Muscle of leg (tissue), 11 donors: ENCODE data around the gene CAMTA1. TPM values are rescaled to one million over a fixed set of nuclear protein-coding genes. Genes with fewer than 3 reads are reported as not detected.

ENCODE experiments used
- DNase-seq: peaks from one replicate; pipeline ENCODE4 v3.0.0; 2013
- H3K27ac ChIP-seq: one replicate; pipeline ENCODE4 v1.5.1; 2013; ENCODE audit warnings: mild to moderate bottlenecking, low read length, control low read depth
- H3K27me3 ChIP-seq: one replicate; pipeline ENCODE4 v1.6.1; 2013; ENCODE audit warnings: low read length; ENCODE audit not compliant: control insufficient read depth, insufficient read depth
- H3K36me3 ChIP-seq: one replicate; pipeline ENCODE4 v1.6.1; 2013; ENCODE audit warnings: low read length; ENCODE audit not compliant: control insufficient read depth, insufficient read depth
- H3K4me1 ChIP-seq: one replicate; pipeline ENCODE4 v1.6.1; 2013; ENCODE audit warnings: low read length; ENCODE audit not compliant: control insufficient read depth, insufficient read depth
- H3K4me3 ChIP-seq: one replicate; pipeline ENCODE4 v1.5.1; 2013; ENCODE audit warnings: low read length, control low read depth
- H3K9me3 ChIP-seq: replicated peaks from 2 replicates; pipeline ENCODE4 v1.6.1; 2013; ENCODE audit warnings: low read depth, low read length; ENCODE audit not compliant: control insufficient read depth
- WGBS: methylation state at CpG from one replicate; pipeline ENCODE4 v1.1.5; 2013; ENCODE audit warnings: missing lambda C conversion rate; ENCODE audit not compliant: insufficient coverage; 5-methylcytosine and 5-hydroxymethylcytosine counted together
- polyA plus RNA-seq, 8 donors: library from polyadenylated mRNA; unstranded; fragments of 120-200 nt; gene quantifications; one replicate each; pipeline versions ENCODE4 v1.2.1 to v1.2.3, GENCODE V29; 2013; ENCODE audit warnings: inconsistent platforms in 1 of 8, low replicate concordance in 1 of 8; ENCODE audit not compliant: insufficient read length in 8 of 8, insufficient read depth in 1 of 8
- total RNA-seq: library from RNA; stranded (reverse); fragments of 120-200 nt; gene quantifications from one replicate; pipeline ENCODE4 v1.2.4, GENCODE V29; 2013

CAMTA1 gene
- total and polyA plus RNA-seq, 9 donors = 36.4 to 56.4 (median 47.7) TPM

GRCh38 chr1:7365706-7366105 lies 580.5 kb downstream of the CAMTA1 start:
- Histone ChIP-seq H3K9me3 (no peaks in the 10 kb centered on the region), H3K4me3 (no peak overlapping the region), H3K4me1 (peaks cover 13% of the 10 kb centered on the region), H3K27ac (no peak overlapping the region), H3K36me3 (no peaks in the 10 kb centered on the region), H3K27me3 (no peaks in the 10 kb centered on the region)
- 84% methylated on average over 5 of the region's 8 CpGs for WGBS
- DNase-seq = no peak

DNA sequence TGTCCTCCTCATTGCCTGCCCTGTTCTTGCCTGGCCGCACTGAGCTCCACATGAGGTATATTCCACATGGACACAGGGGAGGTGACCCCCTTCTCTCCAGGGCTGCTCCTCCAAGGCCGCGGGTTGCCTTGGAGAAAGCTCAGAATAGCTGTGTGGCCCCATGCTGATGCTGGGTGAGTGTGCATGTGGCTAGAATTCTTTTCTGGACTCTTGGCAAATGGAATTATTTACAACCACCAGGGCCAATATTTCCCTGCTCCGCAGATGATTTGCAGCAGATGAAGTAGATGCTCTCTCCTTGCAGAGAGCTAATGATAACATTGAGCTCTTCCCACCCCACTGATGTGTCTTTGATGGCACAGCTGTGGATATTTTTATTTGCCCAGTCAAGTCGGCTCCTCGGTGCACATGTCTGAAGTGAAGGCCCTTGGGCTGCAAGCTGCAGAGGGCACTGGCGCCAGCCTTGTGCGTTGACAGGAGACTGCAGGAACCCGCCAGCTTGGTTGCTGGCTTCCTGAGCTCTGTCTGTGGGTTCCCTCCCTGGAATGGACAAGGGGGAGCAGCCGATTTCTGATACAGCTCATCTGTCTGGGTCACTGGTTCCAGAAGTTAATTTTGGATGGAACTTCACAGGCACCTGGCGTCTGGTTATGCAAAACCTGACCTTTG lies 581.2 kb downstream of the CAMTA1 start:
- 77% methylated on average over 8 of the region's 11 CpGs for WGBS
- peaks cover 13% of the 10 kb centered on the region for H3K4me1 ChIP-seq
- no peaks in the 10 kb centered on the region for H3K9me3 ChIP-seq
- no peaks in the 10 kb centered on the region for H3K27me3 ChIP-seq
- no peaks in the 10 kb centered on the region for H3K36me3 ChIP-seq
- no peak overlapping the region for H3K4me3 ChIP-seq
- DNase-seq = no peak
- no peak overlapping the region for H3K27ac ChIP-seq

GRCh38 chr1:7366955-7367665 lies 581.9 kb downstream of the CAMTA1 start:
- DNase-seq = no peak
- 83% methylated on average over 2 of the region's 5 CpGs for WGBS
- H3K27ac ChIP-seq = no peak overlapping the region
- no peaks in the 10 kb centered on the region for H3K36me3 ChIP-seq
- H3K9me3 ChIP-seq = no peaks in the 10 kb centered on the region
- H3K4me3 ChIP-seq = no peak overlapping the region
- peaks cover 13% of the 10 kb centered on the region for H3K4me1 ChIP-seq
- H3K27me3 ChIP-seq = no peaks in the 10 kb centered on the region

DNA sequence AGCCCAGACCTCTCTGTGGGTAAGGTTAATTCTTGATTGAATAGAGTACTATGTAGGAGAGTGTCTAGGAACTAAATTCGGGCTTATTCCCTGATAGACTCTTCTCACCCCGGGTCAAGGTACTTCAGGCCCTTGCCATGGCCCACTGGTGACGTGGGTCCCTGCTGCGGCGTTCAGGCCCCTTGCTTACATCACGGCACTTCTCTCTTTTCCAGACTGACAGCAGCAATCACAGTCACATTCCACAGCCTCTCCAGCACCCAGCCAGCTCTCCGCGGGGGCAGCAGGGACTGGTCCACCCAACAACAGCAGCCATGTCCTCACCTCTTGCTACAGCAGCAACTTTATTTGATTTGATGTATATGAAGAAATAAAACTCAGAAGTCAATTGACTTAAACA lies 584.6 kb downstream of the CAMTA1 start:
- Histone ChIP-seq H3K36me3 (no peaks in the 10 kb centered on the region), H3K4me3 (no peak overlapping the region), H3K4me1 (peaks cover 16% of the 10 kb centered on the region), H3K9me3 (no peaks in the 10 kb centered on the region), H3K27me3 (peaks cover 2% of the 10 kb centered on the region), H3K27ac (no peak overlapping the region)
- no CpG with 5 or more reads among the region's 8 CpGs for WGBS
- no peak for DNase-seq

- Histone ChIP-seq H3K27me3 (peaks cover 2% of the 10 kb centered on the region), H3K36me3 (no peaks in the 10 kb centered on the region), H3K27ac (no peak overlapping the region), H3K4me3 (no peak overlapping the region), H3K9me3 (no peaks in the 10 kb centered on the region), H3K4me1 (peaks cover 8% of the 10 kb centered on the region)
- 72% methylated on average over 4 of the region's 6 CpGs for WGBS
- no peak for DNase-seq
These were observed 586.7 kb downstream of the CAMTA1 start for GRCh38 chr1:7371926-7372325.

DNA sequence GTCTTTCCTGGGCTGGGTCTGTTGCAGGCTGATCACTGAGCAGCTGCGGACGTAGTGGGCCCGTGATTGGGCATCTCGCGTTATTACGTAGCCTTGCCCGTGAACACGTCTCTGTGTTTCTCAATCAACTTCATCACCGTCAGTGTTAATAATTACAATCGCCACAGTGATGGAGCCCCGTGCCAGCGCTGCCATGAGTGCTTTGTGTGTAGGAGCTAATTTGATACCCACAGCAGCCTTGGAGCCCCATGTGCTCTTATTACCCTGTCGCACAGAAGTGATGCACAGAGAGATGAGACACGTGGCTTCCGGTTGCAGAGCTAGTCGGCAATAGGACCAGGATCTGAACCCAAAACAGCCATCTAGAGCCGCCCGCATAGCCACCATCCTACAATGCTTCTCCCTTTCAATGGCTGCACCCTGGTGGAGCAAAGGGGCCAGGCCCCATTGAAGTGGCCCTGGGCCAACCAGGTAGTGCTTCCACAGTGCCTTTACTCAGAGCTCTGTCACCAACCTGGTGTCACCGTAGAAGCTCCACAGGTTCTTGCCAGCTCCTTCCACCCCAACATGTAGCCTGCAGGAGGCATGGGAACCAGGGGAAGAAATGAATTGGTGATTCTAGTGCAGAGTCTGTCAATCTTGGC lies 587.3 kb downstream of the CAMTA1 start:
- H3K4me1 ChIP-seq = peaks cover 8% of the 10 kb centered on the region
- DNase-seq = no peak
- peaks cover 2% of the 10 kb centered on the region for H3K27me3 ChIP-seq
- no peaks in the 10 kb centered on the region for H3K9me3 ChIP-seq
- no peaks in the 10 kb centered on the region for H3K36me3 ChIP-seq
- WGBS = 94% methylated on average over 17 of the region's 19 CpGs
- no peak overlapping the region for H3K27ac ChIP-seq
- H3K4me3 ChIP-seq = no peak overlapping the region

GRCh38 chr1:7373251-7373650 lies 588.0 kb downstream of the CAMTA1 start:
- H3K27me3 ChIP-seq = peaks cover 2% of the 10 kb centered on the region
- DNase-seq = no peak
- H3K9me3 ChIP-seq = no peaks in the 10 kb centered on the region
- peaks cover 8% of the 10 kb centered on the region for H3K4me1 ChIP-seq
- H3K27ac ChIP-seq = no peak overlapping the region
- WGBS = 62% methylated on average over 6 of the region's 11 CpGs
- H3K36me3 ChIP-seq = no peaks in the 10 kb centered on the region
- no peak overlapping the region for H3K4me3 ChIP-seq

GRCh38 chr1:7373876-7374562 lies 588.8 kb downstream of the CAMTA1 start:
- Histone ChIP-seq H3K4me3 (no peak overlapping the region), H3K36me3 (no peaks in the 10 kb centered on the region), H3K27me3 (peaks cover 2% of the 10 kb centered on the region), H3K27ac (no peak overlapping the region), H3K4me1 (peaks cover 11% of the 10 kb centered on the region), H3K9me3 (no peaks in the 10 kb centered on the region)
- no peak for DNase-seq
- WGBS = 14% methylated on average over 10 of the region's 14 CpGs

DNA sequence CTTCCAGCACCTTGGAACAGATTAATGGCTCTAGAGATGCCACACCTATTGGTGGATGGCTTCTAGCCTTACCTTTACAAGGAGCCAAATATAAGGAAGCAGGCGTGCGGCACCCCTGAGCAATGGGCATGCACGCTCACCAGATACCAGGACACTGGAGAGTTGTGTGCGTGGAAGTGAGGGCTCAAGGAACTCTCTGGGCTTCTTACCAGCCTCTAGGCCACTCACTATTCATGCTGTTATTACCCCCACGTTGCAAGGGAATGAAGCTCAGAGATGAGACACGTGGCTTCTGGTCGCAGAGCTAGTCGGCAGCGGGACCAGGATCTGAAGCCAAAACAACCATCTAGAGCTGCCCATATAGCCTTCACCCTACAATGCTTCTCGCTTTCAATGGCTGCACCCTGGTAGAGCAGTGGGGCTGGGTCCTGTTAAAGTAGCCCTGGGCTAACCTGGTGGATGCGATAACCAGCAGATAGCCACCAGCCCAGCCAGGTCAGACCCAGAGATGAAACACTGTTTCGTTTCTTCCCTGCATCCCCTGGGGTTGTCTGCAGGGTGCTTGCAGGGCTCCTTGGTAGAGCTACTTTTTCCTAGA lies 589.4 kb downstream of the CAMTA1 start:
- Histone ChIP-seq H3K36me3 (no peaks in the 10 kb centered on the region), H3K4me3 (no peak overlapping the region), H3K27ac (no peak overlapping the region), H3K9me3 (no peaks in the 10 kb centered on the region), H3K27me3 (peaks cover 6% of the 10 kb centered on the region), H3K4me1 (peaks cover 16% of the 10 kb centered on the region)
- no peak for DNase-seq
- 95% methylated on average over 8 of the region's 12 CpGs for WGBS

GRCh38 chr1:7375329-7375728 lies 590.1 kb downstream of the CAMTA1 start:
- Histone ChIP-seq H3K27me3 (peaks cover 6% of the 10 kb centered on the region), H3K27ac (no peak overlapping the region), H3K36me3 (no peaks in the 10 kb centered on the region), H3K4me1 (peaks cover 17% of the 10 kb centered on the region), H3K9me3 (no peaks in the 10 kb centered on the region), H3K4me3 (no peak overlapping the region)
- 93% methylated on average over 5 of the region's 7 CpGs for WGBS
- DNase-seq = no peak
